ENCODE data around the gene MPHOSPH6. TPM values are rescaled to one million over a fixed set of nuclear protein-coding genes. Genes with fewer than 3 reads are reported as not detected.

MPHOSPH6 gene
- total RNA-seq, 1 donor from 2014 or later: 46.6 TPM

DNA sequence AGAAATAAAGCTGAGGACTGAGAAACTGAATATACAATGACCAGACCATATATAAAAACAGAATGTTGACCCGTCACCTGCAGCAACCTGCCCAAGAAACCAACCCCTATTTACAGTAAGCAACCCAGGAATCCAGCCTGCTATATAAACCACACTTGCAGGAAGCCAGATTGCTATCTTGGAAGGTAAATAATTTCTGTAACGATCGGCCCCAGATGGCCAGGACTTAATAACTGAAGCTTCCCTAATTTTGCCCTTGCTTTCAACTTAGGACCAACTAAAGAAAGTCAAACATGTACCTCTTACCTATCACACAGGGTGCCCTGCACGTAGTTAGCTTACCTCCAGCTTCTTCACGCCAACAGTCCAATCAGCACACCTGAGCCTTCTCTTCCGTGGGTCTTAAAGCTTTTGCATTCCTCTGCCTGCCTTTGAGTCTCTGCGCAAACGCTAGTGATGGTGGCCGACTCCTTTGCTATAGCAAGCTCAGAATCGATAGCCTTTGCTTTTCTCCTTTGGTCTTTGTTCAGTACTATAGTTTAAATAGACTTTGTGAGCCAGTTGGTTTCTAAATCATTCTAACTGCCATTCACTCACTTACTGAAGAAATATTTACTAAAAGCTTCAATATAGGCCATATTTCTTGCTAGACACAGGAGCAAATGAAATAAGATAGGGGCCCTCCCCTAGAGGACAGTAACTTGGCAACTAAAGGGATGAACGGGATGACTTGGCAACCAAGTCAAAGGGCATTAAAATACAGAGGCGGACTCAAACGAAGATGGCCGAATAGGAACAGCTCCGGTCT is 31.3 kb downstream of the MPHOSPH6 start:
- no peak overlapping the region for H3K4me3 ChIP-seq (ENCODE audit: low read depth, low read length)
- no peak for DNase-seq (ENCODE audit: low read depth)
- TF ChIP-seq, protein P1, sequence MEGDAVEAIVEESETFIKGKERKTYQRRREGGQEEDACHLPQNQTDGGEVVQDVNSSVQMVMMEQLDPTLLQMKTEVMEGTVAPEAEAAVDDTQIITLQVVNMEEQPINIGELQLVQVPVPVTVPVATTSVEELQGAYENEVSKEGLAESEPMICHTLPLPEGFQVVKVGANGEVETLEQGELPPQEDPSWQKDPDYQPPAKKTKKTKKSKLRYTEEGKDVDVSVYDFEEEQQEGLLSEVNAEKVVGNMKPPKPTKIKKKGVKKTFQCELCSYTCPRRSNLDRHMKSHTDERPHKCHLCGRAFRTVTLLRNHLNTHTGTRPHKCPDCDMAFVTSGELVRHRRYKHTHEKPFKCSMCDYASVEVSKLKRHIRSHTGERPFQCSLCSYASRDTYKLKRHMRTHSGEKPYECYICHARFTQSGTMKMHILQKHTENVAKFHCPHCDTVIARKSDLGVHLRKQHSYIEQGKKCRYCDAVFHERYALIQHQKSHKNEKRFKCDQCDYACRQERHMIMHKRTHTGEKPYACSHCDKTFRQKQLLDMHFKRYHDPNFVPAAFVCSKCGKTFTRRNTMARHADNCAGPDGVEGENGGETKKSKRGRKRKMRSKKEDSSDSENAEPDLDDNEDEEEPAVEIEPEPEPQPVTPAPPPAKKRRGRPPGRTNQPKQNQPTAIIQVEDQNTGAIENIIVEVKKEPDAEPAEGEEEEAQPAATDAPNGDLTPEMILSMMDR (conservative IDR thresholded peaks at IDR 0.05; ENCODE audit: low read depth, low read length): no peak

DNA sequence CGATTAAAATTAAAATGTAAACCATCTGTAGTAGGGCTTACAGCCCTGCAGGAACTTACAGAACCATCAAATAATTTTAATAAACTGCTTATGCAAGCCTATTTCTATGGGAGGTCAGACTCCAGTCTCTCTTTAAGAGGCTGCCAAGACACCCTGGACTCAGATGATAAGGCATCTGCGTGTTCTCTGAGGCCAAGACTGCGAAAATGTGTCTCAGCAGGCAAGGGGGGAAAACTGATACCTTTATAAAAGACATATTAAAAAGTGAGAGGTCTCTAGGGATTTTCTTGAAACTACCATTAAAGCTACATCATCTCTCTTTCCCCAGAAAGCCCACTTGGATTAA is 32.2 kb downstream of the MPHOSPH6 start:
- TF ChIP-seq, protein P1 (conservative IDR thresholded peaks at IDR 0.05; ENCODE audit: low read depth, low read length): no peak
- no peak for DNase-seq (ENCODE audit: low read depth)
- no peak overlapping the region for H3K4me3 ChIP-seq (ENCODE audit: low read depth, low read length)

- no peak for DNase-seq (ENCODE audit: low read depth)
- TF ChIP-seq, protein P1 (conservative IDR thresholded peaks at IDR 0.05; ENCODE audit: low read depth, low read length): no peak
- no peak overlapping the region for H3K4me3 ChIP-seq (ENCODE audit: low read depth, low read length)
Observed at GRCh38 chr16:82136956-82137821, 32.8 kb downstream of the MPHOSPH6 start.

DNA sequence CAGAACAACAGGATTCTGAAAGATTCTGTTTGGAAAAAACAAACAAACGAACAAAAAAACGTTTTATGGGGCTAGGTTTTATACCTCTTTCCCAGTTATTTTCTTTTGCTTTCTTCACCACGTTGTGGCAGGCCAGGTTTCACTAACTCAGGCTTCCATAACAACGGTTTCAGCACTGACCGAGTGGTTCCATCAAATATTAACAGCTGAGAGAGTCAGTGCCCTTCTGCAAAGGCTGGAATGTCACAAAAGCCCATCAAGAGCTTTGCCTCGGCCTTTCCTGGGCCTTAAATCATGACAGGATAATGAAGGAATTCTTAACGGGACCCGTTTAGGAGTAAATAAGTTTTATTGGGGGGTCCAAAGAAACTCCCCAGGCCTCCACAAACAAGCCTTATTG is 34.2 kb downstream of the MPHOSPH6 start:
- TF ChIP-seq, protein P1 (conservative IDR thresholded peaks at IDR 0.05; ENCODE audit: low read depth, low read length): no peak
- no peak overlapping the region for H3K4me3 ChIP-seq (ENCODE audit: low read depth, low read length)
- DNase-seq (ENCODE audit: low read depth): peak; percentile 29

GRCh38 chr16:82134846-82135245 is 35.2 kb downstream of the MPHOSPH6 start:
- no peak for DNase-seq (ENCODE audit: low read depth)
- no peak overlapping the region for H3K4me3 ChIP-seq (ENCODE audit: low read depth, low read length)
- TF ChIP-seq, protein P1 (conservative IDR thresholded peaks at IDR 0.05; ENCODE audit: low read depth, low read length): no peak

DNA sequence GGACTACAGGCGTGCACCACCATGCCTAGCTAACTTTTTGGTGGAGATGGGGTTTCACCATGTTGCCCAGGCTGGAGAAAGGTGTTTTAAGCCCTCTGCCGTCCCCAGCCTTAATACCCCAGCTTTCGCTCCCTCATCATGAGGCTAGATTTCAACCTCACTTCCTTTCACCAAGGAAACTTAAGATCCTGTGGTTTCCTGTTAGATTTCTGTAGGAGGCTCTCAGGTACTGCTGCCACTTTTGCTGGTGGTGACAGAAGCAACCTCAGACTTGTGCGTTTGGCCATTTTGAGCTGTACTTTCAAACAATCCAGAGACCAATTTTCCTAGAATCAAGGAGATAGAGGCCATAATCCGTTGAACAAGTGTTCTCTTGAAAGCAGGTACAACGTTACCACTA is 36.2 kb downstream of the MPHOSPH6 start:
- no peak for DNase-seq (ENCODE audit: low read depth)
- H3K4me3 ChIP-seq (ENCODE audit: low read depth, low read length): no peak overlapping the region
- TF ChIP-seq, protein P1 (conservative IDR thresholded peaks at IDR 0.05; ENCODE audit: low read depth, low read length): no peak
